Fibroblast of the conjunctiva (primary cell): ENCODE measurements around the gene NIPAL1.
"Not testable (repeated sequence)": the region's sequence is repeated elsewhere in the genome, so short reads cannot be mapped to it uniquely, and the experiment has no call there.

ENCODE experiments used
- DNase-seq: peaks from one replicate; pipeline ENCODE4 v3.0.0-alpha.2; 2010; ENCODE audit warnings: low read depth

Gene NIPAL1

DNA sequence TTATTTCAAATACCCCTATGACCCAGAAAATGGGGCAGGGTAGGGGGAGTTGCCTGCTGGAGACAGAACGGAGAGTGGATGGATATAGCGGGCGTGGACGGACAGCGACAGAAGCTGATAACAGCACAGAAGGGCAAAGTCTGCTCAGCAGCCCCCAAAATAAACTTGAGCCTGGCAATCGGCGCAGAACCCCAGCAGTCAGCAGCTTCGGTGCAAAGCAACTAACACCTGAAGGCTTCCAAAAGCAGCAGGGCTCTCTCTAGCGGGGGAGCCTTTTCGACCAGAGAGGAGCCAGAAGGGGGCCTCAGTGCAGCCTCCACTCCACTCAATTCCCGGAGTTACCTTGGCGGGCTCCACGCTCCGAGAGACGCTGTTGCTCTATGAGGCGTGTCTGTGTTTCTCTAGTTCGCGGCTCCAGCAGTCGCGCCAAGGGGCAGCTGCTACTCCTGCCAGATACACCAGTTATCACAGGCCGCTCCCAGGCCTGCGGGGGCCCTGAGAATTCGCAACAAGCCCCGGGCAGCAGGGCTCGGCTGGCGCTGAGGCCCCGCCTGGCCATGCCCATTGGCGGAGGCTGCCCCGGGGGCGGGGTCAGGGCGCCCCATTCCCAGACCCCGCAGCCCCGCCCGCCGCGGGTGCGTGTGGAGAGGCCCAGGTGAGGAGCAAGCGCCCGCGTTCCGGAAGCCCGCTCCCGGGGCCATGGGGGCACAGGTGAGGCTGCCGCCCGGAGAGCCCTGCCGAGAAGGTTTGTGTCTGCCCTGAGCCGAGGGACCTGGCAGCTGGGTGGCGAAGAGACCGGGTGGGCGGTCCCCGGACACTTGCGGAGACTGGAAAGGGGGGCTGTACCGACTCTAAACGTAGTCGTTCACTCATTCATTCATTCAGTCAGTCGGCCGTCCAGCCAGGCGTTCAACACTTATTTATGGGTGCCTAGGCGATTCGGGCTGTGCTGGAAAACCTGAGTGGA, at the start of gene NIPAL1, which contains the start of gene CNGA1:
TSS of gene NIPAL1 (plus strand) at position 632 of the 967 bp plus-strand sequence. CDS start at position 700, 68 bp downstream.
TSS of gene CNGA1 (minus strand) at position 541 of the 967 bp plus-strand sequence. CDS start 63,992 bp downstream, outside the sequence.
- DNase-seq, result no peak

DNA sequence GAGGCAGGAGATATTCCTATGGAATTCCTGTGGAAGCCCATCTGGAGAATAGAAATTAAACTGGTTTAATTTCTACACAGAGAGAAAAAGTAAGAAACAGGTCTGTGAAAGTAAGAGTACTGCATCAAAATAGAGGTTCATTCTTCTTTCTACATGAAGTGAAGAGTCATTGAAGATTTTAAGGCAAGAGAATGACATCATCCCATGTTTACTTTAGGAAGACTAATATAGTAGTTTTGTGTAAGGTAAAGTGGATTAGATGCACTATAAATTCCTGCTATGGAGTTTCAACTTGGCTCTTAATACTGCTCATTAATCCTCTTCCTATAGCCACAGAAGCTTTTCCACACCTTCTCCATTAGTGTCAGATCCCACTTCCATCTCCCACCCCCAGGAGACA, 47.7 kb upstream of the NIPAL1 start:
- no peak for DNase-seq

DNA sequence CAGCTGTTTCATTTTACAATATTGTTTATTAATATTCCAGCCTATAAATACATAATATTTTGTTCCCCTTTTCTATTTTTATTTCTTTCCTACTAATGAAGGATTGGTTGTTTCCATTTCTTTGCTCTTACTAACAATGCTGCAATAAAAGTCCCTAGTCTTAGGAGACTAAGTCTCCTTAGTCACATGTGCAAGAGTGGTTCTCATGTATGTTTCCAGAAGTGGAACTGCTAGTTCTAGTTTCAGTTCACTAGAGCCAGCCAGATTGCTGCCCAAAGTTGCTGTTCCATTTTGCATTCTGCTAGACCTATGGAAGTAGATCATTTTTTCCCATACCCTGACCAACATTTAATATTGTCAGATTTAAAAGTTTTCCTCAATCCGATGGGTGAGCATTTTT, 44.4 kb upstream of the NIPAL1 start:
- DNase-seq, result no peak

DNA sequence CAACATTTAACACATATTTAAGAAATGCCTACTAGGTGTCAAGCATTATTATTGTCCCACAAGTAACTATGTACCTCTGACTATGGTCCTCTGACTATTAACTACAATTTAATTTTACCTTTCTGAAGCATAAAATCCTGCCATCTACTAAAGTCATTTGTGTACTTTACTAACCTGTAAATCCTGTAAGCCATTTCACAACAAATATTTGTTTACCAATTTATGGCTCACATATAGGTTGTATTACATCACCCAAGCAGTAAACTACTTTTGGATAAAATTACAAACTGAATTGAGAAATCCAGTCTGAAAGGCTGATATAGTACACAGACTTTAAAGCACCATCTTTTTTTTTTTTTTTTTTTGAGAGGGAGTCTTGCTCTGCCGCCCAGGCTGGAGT, 43.9 kb upstream of the NIPAL1 start:
- DNase-seq, result no peak

DNA sequence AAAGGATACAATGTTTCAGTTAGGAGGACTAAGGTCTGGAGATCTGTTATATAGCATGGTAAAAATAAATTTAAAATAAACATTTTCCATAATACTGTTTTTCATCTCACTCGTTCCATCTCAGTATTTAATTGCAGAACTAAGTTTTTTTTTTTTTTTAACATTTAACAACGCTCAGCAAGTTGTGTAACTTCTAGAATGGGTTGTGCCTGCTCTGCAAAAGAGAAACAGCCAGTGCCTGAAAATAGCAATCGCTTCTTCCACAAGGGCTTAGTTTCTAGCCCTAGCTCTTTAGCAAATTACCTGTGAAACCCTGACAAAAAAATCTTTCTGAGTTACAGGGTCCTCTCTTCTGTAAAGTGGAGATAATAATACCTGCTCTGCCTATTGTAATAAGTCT, 42.0 kb upstream of the NIPAL1 start:
- DNase-seq, result no peak

DNA sequence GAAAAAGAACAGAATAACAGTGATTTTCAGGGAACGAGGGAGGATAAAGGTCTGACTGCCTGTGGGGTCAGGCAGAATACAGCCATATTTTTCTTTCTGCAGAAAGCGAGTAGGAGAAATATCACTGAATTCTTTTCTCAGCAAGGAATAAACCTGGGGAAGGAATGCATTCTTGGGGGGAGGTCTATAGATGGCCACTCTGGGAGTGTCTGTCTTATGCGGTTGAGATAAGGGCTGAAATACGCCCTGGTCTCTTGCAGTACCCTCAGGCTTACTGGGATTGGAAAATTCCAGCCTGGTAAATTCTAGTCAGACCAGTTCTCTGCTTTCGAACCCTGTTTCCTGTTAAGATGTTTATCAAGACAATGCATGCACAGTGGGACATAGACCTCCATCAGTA, 26.4 kb upstream of the NIPAL1 start:
- no peak for DNase-seq

DNA sequence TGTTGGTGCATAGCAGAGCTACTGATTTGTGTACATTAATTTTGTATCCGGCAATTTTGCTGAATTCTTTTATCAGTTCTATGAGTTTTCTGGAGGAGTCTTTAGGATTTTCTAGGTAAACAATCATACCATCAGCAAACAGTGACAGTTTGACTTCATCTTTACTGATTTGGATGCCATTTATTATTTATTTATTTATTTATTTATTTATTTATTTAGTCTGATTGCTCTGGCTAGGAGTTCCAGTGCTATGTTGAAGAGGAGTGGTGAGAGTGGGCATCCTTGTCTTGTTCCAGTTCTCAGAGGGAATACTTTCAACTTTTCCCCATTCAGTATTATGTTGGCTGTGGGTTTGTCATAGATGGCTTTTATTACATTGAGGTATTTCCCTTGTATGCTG, 24.1 kb upstream of the NIPAL1 start:
- not testable (repeated sequence) for DNase-seq

DNA sequence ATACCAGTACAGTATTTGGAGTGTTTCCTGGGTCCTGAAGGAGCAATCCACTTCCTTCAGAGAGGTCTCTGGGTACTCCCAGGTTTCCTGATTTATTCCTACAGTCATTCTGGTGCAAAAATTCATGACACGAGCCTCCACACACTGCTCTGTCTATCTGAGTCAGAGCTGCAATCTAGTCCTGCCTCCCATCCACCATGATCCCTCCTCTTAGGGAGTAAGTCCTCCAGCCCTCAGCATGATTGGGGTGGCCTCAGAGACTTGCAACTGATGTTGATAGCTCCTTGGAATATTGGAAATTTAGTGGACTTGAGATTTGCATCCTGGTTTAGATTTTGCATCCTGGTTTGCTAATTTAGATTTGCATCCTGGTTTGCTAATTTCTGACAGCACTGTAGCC, 20.6 kb upstream of the NIPAL1 start:
- no peak for DNase-seq

DNA sequence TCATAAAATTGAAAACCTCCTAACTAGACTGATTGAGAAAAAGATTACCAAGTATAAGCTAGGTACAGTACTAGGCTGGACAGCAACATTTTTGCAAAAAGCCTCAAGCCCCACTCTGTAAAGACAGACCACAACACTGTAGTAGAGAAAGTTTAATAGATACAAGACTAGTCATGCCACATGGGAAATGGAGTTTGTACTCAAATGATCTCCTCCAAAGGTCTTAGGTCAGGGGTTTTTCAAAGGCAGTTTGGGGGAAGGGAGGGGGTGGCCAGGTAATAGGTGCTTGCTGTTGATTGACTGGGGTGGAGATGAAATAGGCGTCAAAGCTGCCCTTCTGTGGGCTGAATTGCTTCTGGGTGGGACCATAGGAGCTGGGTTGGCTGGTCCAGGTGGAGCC, 14.3 kb upstream of the NIPAL1 start:
- DNase-seq, result no peak

DNA sequence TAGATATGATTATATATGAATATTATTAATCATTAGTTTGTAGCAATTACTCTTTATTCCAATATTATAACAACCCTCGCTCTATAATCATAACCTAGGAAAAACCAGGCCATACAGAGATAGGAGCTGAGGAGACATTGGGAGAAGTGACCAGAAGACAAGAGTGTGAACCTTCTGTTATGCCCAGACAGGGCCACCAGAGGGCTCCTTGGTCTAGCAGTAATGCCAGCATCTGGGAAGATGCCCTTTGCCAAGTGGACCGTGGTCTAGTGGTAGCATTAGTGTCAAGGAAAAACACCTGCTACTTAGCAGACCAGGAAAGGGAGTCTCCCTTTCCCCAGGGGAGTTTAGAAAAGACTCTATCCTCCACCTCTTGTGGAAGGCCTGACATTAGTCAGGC, 13.0 kb upstream of the NIPAL1 start:
- not testable (repeated sequence) for DNase-seq

DNA sequence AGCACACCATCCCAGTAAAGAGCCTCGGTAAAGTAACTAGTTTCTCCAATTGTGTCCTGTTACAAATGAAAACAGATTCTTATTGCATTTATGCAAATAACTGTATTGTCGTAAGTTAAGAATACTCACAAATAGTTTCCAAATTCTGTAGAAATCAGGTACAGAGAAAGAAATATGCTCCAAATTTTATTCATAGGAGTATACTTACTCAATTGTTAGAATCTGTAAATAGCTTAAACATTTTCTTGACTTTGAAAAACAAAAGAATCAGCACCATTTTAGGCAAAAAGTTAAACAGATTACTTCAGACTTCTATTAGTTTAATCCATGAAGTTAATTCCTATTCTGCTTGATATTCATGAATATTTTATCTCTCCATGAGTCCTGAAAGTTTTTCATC, 10.8 kb upstream of the NIPAL1 start:
- DNase-seq, result no peak

DNA sequence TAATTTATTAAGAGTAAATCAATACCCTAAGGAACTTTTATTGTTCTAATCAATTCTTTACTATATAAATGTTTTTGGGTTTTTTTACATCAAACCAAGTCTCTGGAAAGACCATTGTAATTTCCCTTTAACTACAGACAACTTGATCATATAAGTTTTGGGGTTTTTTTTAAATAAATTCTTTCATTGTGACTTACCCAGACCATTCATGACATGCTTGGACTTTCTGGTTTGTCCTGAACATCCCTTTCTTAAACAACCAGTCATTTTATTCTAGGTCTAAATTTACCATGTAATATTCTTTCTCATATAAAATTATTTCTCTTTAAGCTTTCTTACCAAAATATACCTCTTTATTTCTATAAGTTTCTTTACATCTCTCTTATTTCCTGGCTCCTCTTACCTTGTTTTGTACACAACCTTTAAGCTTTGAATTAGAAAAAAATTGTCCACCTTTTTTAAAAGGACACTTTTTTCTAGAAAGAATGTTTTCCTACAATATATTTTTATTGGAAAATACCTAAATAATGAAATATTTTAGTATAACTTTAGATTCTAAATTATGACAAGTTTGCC, 8.5 kb upstream of the NIPAL1 start:
- DNase-seq, result no peak

DNA sequence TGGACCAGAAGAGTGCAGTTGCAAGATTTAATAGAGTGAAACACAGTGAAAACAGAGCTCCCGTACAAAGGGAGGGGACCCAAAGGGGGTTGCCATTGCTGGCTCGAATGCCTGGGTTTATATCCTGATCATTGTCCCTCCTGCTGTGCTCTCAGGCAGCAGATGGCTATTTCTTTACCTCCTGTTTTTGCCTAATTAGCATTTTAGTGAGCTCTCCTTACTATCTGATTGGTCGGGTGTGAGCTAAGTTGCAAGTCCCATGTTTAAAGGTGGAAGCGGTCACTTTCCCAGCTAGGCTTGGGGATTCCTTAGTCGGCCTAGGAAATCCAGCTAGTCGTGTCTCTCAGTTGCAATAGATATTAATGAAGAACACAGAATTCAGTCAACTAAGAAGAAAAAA, 5.7 kb upstream of the NIPAL1 start:
- not testable (repeated sequence) for DNase-seq

DNA sequence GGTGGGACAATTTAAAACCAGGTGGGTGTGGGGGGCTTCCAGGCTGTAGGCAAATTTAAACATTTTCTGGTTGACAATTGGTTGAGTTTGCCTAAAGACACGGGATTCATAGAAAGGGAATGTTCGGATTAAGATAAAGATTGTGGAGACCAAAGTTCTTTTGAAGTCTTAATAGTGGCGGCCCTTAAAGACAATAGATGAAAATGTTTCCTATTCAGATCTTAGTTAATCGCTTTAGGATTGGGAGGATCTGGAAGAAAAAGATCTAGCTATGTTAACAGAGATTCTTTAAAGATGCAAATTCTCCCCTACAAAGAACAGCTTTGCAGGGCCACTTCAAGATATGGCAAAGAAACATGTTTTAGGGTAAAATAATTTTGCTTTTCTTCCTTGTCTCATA, 4.8 kb upstream of the NIPAL1 start:
- DNase-seq, result no peak

DNA sequence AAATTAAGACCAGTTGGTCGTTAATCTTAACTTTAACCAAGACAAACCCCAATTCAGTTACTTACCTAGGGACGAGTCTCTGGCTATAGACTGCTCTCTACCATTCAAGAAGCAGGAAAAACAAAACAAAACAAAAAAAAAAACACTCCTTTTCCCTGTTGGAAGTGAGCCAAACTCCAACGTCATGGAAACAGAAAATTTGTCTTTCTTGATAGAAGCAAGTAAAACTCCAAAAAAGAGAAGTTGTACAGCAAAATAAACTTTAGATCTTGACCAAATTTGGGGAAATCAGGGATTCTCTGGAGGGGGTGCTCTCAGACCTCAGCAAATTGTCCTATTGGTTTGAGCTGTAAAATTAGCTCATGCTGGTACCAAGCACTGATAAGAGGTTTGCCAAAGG, 3.7 kb upstream of the NIPAL1 start:
- DNase-seq, result no peak

DNA sequence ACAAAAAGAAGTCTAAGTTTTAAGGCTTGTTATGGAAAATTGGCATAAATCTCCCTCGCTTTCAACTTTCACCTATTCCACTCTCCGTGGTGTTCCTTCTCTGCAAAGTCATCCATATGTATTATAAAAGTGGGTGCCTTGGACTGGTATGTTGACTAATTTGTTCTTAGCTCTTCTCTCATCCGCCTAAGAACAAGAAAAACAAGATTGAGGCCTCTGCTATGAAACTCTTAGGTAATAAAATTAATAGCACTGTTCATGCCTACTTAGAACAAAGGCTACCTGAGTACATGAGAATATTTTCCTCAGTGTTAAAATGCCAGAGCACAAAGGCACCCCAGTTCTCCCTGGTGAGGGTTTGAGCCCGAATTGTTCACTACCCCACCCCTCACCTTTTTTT, 1.4 kb upstream of the NIPAL1 start:
- DNase-seq, result no peak

DNA sequence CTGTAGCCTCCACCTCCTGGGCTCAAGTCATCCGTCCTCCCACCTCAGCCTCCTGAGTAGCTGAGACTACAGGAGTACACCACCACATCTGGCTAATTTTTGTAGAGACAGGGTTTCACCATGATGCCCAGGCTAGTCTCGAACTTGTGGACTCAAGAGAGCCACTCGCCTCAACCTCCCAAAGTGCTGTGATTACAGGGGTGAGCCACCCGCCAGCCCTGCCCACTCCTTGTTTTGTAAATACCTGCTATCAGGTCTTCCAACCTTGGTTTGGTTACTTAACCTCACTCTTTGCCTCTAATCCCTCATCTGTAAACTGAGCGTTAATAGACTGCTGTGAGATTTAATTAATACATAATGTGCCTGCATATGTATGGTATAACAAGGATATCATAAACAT, 894 bp upstream of the NIPAL1 start:
- DNase-seq, result no peak

DNA sequence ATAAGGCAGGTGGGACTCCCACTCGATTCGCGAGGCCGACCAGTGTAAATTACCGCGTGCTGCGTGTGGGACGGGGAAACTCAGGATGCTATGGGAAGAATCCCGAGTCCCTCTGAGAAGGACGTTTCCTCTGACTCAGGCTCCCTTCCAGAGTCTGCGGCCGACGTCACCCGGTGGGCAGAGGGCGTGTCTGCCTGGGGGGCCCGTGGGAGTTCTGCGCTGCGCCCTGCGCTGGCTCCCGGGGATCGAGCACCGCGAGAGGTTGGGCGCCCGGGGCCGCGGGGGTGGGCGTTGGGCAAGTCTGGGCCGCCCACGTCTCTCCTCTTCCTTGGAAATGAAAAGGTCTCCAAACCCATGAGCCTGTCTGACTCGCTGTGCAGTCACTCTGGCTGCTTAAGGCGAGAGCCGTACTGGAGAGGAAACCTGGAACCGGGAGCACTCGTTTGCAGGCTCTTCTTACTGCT, 568 bp downstream of the NIPAL1 start:
- DNase-seq, result no peak

DNA sequence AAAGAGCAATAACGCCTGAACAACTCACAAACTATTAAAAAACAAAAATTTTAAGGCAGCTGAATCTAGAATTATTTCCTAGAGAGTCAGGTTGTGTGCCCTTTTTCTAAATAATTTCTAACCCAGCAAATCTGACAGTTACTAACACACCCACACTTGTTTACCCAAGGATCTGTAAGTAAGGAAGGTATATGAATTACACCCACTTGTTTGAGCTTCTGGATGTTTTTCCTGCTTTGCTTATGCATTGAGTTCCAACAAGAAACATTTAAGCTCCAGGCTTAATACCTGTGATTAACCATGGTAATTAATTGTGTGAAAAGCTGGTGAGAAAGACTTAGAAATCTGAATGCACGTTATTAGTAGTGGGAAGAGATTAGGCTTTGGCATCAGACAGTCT, 1.5 kb downstream of the NIPAL1 start:
- no peak for DNase-seq

DNA sequence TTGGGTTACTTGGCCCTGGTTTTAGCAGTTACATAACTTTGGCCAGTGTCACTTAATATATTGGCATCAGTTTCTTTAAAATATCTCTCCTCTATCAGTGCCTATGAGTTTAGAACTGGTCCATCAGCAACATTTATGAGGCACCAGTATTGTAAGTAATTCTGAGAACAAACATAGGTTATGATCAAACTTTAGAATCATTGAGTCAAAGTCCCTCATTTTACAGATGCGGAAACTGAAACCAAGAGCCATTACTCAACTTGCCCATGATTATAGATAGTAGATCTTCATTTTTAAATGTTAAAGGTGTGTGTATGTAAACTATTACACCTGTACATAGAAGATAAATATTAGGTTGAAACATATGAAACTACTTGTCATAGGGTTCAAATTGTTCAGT, 4.5 kb downstream of the NIPAL1 start:
- no peak for DNase-seq

DNA sequence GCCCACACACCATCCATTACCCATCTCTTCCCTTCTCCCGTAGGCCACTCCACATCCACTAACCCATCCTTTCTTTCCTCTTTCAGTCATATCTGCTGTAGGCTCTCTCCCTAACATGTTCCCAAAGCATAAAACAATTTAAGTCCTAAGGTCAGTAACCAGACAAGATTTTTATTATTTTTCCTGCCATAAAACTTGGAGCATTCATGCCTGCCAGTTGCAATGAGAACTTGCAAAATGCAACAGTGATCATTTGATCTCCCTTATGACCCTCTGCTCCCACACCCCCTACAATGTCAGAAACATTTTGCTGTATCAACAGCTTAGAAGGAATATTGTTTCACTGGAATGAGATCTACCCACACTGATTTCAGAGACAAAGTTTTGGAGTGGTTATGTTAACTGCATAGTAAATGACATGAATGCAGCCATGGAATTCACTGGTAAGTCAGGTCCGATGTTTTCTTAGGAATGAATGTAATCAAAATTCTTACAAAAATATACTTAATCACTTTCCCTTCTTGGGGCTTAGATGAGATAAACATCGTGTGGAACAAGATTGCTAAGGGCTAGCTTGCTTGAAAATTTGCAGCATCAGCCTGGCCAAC, 5.7 kb downstream of the NIPAL1 start:
- DNase-seq, result no peak

DNA sequence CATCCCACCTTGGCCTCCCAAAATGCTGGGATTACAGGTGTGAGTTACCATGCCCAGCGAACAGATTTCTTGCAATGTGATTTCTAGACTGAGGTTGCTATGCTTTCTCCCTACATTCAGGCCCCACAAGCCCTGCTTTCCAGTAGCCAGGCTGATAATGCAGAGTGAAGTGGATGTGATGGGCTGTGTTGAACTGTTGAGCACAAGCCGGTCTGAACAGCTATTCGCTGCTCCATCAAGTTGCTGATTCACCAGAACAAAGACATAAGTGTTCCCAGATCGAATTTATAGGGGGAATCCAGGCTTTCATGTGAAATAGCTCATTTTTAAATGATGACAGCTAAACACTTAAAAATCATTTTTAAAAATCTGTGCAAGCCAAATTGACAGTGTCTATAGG, 8.0 kb downstream of the NIPAL1 start:
- no peak for DNase-seq

DNA sequence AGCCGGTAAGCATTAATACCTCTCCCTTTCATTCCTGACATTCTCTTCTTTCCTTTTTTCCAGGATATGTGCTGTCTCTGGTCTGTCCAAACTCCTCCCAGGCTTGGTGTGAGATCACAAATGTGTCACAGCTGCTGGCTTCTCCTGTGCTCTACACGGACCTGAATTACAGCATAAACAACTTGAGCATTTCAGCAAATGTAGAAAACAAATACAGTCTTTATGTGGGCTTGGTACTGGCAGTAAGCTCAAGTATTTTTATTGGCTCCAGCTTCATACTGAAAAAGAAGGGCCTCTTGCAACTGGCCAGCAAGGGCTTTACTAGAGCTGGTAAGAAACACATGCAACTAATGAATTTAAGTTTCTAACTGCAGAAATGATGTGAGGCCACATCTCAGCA, 8.4 kb downstream of the NIPAL1 start:
- DNase-seq, result no peak
